SK-MEL-5 (cell line): ENCODE data around the gene C4orf46. TPM values are rescaled to one million over a fixed set of nuclear protein-coding genes. Genes with fewer than 3 reads are reported as not detected.

Experiments
- small RNA-seq, 2 experiments: library from RNA; depleted of rRNA; stranded (forward); fragments of <200 nt; gene quantifications; one replicate each; pipeline ENCODE3, GENCODE V24; 2014
- total RNA-seq: library from RNA; depleted of rRNA; stranded (reverse); fragments of >200 nt; shearing (Covaris generic); gene quantifications from 2 replicates; pipeline ENCODE4 v1.2.3, GENCODE V29; 2014; rRNA removed

Gene C4orf46
- total RNA-seq, 1 experiment from 2014 or later: 11.9 TPM

Small RNA genes within 50 kb of the gene (small RNA-seq; reads per million reads assigned to genes)
- 0 to 0.12 reads per million in 2 experiments for gene RF00012

Other genes with a start within 250 kb of the C4orf46 start
- 0.24 TPM in 1 of 2 replicates, not detected in the other for gene RXFP1, start 150.0 kb downstream of the C4orf46 start, total RNA-seq
- gene ETFDH, start 409 bp upstream of the C4orf46 start, total RNA-seq: 14.5 and 16.4 TPM in 2 replicates
- gene PPID, start 51.5 kb upstream of the C4orf46 start, total RNA-seq: 43.2 and 50.8 TPM in 2 replicates
- gene FNIP2, start 97.1 kb upstream of the C4orf46 start, total RNA-seq: 39.7 and 42.9 TPM in 2 replicates